BLaER1 (cell line): ENCODE measurements around the gene SHROOM4.

Experiments used
- H3K27ac ChIP-seq: shearing (Covaris generic); formaldehyde crosslinking; 2 replicates; pipeline ENCODE4 v1.8.1; 2022
- H3K27me3 ChIP-seq: shearing (Covaris generic); formaldehyde crosslinking; 2 replicates; pipeline ENCODE4 v1.8.1; 2022
- H3K36me3 ChIP-seq: shearing (Covaris generic); formaldehyde crosslinking; 2 replicates; pipeline ENCODE4 v1.8.1; 2022
- H3K4me1 ChIP-seq: shearing (Covaris generic); formaldehyde crosslinking; 2 replicates; pipeline ENCODE4 v1.8.1; 2022
- H3K4me2 ChIP-seq: shearing (Covaris generic); formaldehyde crosslinking; 2 replicates; pipeline ENCODE4 v1.8.1; 2022
- H3K4me3 ChIP-seq: shearing (Covaris generic); formaldehyde crosslinking; 2 replicates; pipeline ENCODE4 v1.8.1; 2022
- H3K9ac ChIP-seq: shearing (Covaris generic); formaldehyde crosslinking; 2 replicates; pipeline ENCODE4 v1.8.1; 2022
- H3K9me3 ChIP-seq: shearing (Covaris generic); formaldehyde crosslinking; 2 replicates; pipeline ENCODE4 v1.8.1; 2022
- H4K20me1 ChIP-seq: shearing (Covaris generic); formaldehyde crosslinking; 2 replicates; pipeline ENCODE4 v1.8.1; 2022
- Cebpa-rat ChIP-seq: shearing (Covaris generic); IDR thresholded peaks from 2 replicates; pipeline ENCODE4 v1.8.1; 2022

SHROOM4 gene

GRCh38 chrX:50635817-50636365 lies 178.1 kb downstream of the SHROOM4 start:
- H3K4me2 ChIP-seq: no peak overlapping the region
- no peaks in the 10 kb centered on the region for H3K4me1 ChIP-seq
- no peak overlapping the region for H3K27ac ChIP-seq
- H3K4me3 ChIP-seq: no peak overlapping the region
- no peak overlapping the region for H3K9ac ChIP-seq
- H3K36me3 ChIP-seq: no peaks in the 10 kb centered on the region
- no peak for TF ChIP-seq Cebpa-rat
- H3K9me3 ChIP-seq: no peaks in the 10 kb centered on the region
- H4K20me1 ChIP-seq: peaks cover 1% of the 10 kb centered on the region; the same call in 1 of the 2 replicates
- H3K27me3 ChIP-seq: peaks cover 94% of the 10 kb centered on the region

- Histone ChIP-seq H3K4me2 (no peak overlapping the region), H3K4me1 (no peaks in the 10 kb centered on the region), H3K27me3 (peaks cover 93% of the 10 kb centered on the region), H3K9ac (no peak overlapping the region), H3K36me3 (no peaks in the 10 kb centered on the region), H3K9me3 (no peaks in the 10 kb centered on the region), H4K20me1 (no peaks in the 10 kb centered on the region; the same call in 1 of the 2 replicates), H3K4me3 (no peak overlapping the region), H3K27ac (no peak overlapping the region)
- no peak for TF ChIP-seq Cebpa-rat
Measured at GRCh38 chrX:50635162-50635561, 178.8 kb downstream of the SHROOM4 start.

- H3K36me3 ChIP-seq: no peaks in the 10 kb centered on the region
- no peak overlapping the region for H3K4me3 ChIP-seq
- H3K9ac ChIP-seq: no peak overlapping the region
- H3K4me1 ChIP-seq: no peaks in the 10 kb centered on the region
- H3K27ac ChIP-seq: no peak overlapping the region
- H3K4me2 ChIP-seq: no peak overlapping the region
- peaks cover 94% of the 10 kb centered on the region for H3K27me3 ChIP-seq
- no peak for TF ChIP-seq Cebpa-rat
- no peaks in the 10 kb centered on the region for H3K9me3 ChIP-seq
- H4K20me1 ChIP-seq: no peaks in the 10 kb centered on the region; the same call in 1 of the 2 replicates
Measured at GRCh38 chrX:50629774-50630173, 184.2 kb downstream of the SHROOM4 start.

GRCh38 chrX:50627696-50628095 lies 186.3 kb downstream of the SHROOM4 start:
- no peak overlapping the region for H3K9ac ChIP-seq
- peaks cover 95% of the 10 kb centered on the region for H3K27me3 ChIP-seq
- no peaks in the 10 kb centered on the region for H4K20me1 ChIP-seq
- no peak overlapping the region for H3K4me3 ChIP-seq
- TF ChIP-seq Cebpa-rat: no peak
- no peaks in the 10 kb centered on the region for H3K9me3 ChIP-seq
- H3K4me2 ChIP-seq: no peak overlapping the region
- H3K4me1 ChIP-seq: no peaks in the 10 kb centered on the region
- no peaks in the 10 kb centered on the region for H3K36me3 ChIP-seq
- H3K27ac ChIP-seq: no peak overlapping the region

GRCh38 chrX:50626432-50626831 lies 187.6 kb downstream of the SHROOM4 start:
- peak; percentile 82 for TF ChIP-seq Cebpa-rat
- no peaks in the 10 kb centered on the region for H3K36me3 ChIP-seq
- H3K27me3 ChIP-seq: peaks cover 95% of the 10 kb centered on the region
- no peak overlapping the region for H3K27ac ChIP-seq
- H3K4me2 ChIP-seq: no peak overlapping the region
- H3K4me1 ChIP-seq: no peaks in the 10 kb centered on the region
- H3K9me3 ChIP-seq: no peaks in the 10 kb centered on the region
- H3K9ac ChIP-seq: no peak overlapping the region
- no peaks in the 10 kb centered on the region for H4K20me1 ChIP-seq
- no peak overlapping the region for H3K4me3 ChIP-seq

- Histone ChIP-seq H3K27ac (no peak overlapping the region), H4K20me1 (no peaks in the 10 kb centered on the region), H3K4me2 (no peak overlapping the region), H3K36me3 (no peaks in the 10 kb centered on the region), H3K27me3 (peaks cover 94% of the 10 kb centered on the region), H3K4me3 (no peak overlapping the region), H3K4me1 (no peaks in the 10 kb centered on the region), H3K9ac (no peak overlapping the region), H3K9me3 (no peaks in the 10 kb centered on the region; the same call in 1 of the 2 replicates)
- TF ChIP-seq Cebpa-rat: no peak
Measured at GRCh38 chrX:50622751-50623150, 191.2 kb downstream of the SHROOM4 start.

- Histone ChIP-seq H3K36me3 (no peaks in the 10 kb centered on the region), H4K20me1 (no peaks in the 10 kb centered on the region), H3K27me3 (peaks cover 88% of the 10 kb centered on the region), H3K9ac (no peak overlapping the region), H3K4me2 (no peak overlapping the region), H3K4me3 (no peak overlapping the region), H3K27ac (no peak overlapping the region), H3K9me3 (no peaks in the 10 kb centered on the region; the same call in 1 of the 2 replicates), H3K4me1 (no peaks in the 10 kb centered on the region)
- no peak for TF ChIP-seq Cebpa-rat
Measured at GRCh38 chrX:50618788-50619558, 195.0 kb downstream of the SHROOM4 start.

GRCh38 chrX:50617183-50617582 lies 196.8 kb downstream of the SHROOM4 start:
- no peak for TF ChIP-seq Cebpa-rat
- no peak overlapping the region for H3K27ac ChIP-seq
- H3K4me2 ChIP-seq: no peak overlapping the region
- no peaks in the 10 kb centered on the region for H3K36me3 ChIP-seq
- H4K20me1 ChIP-seq: no peaks in the 10 kb centered on the region
- no peaks in the 10 kb centered on the region for H3K4me1 ChIP-seq
- H3K4me3 ChIP-seq: no peak overlapping the region
- no peak overlapping the region for H3K9ac ChIP-seq
- no peaks in the 10 kb centered on the region; the same call in 1 of the 2 replicates for H3K9me3 ChIP-seq
- peaks cover 85% of the 10 kb centered on the region for H3K27me3 ChIP-seq

GRCh38 chrX:50615570-50616158 lies 198.3 kb downstream of the SHROOM4 start:
- TF ChIP-seq Cebpa-rat: no peak
- H3K4me1 ChIP-seq: no peaks in the 10 kb centered on the region
- no peaks in the 10 kb centered on the region for H4K20me1 ChIP-seq
- no peak overlapping the region for H3K4me2 ChIP-seq
- no peaks in the 10 kb centered on the region; the same call in 1 of the 2 replicates for H3K9me3 ChIP-seq
- peaks cover 80% of the 10 kb centered on the region for H3K27me3 ChIP-seq
- no peak overlapping the region for H3K4me3 ChIP-seq
- H3K9ac ChIP-seq: no peak overlapping the region
- H3K27ac ChIP-seq: no peak overlapping the region
- H3K36me3 ChIP-seq: no peaks in the 10 kb centered on the region

GRCh38 chrX:50614460-50614859 lies 199.5 kb downstream of the SHROOM4 start:
- no peaks in the 10 kb centered on the region for H3K9me3 ChIP-seq
- peaks cover 5% of the 10 kb centered on the region; the same call in 1 of the 2 replicates for H3K4me1 ChIP-seq
- peaks cover 68% of the 10 kb centered on the region for H3K27me3 ChIP-seq
- H3K4me3 ChIP-seq: no peak overlapping the region
- H4K20me1 ChIP-seq: no peaks in the 10 kb centered on the region
- H3K4me2 ChIP-seq: no peak overlapping the region
- H3K9ac ChIP-seq: no peak overlapping the region
- no peak for TF ChIP-seq Cebpa-rat
- H3K36me3 ChIP-seq: no peaks in the 10 kb centered on the region
- no peak overlapping the region for H3K27ac ChIP-seq
